Measurements from ENCODE around the gene CAPNS1.
"Not testable (repeated sequence)": the region's sequence is repeated elsewhere in the genome, so short reads cannot be mapped to it uniquely, and the experiment has no call there.

CAPNS1 gene

GRCh38 chr19:36151144-36152018 lies 11.5 kb downstream of the CAPNS1 start:
- Histone ChIP-seq H3K4me1 (ENCODE audit: control insufficient read depth, insufficient read depth, low read length) (no peaks in the 10 kb centered on the region), H3K27ac (ENCODE audit: low read length) (no peak overlapping the region), H3K27me3 (ENCODE audit: control insufficient read depth, insufficient read depth, low read length) (no peaks in the 10 kb centered on the region), H3K9me3 (ENCODE audit: control insufficient read depth, insufficient read depth, low read length) (no peaks in the 10 kb centered on the region), H3K4me3 (ENCODE audit: low read length) (no peak overlapping the region), H3K36me3 (ENCODE audit: control insufficient read depth, insufficient read depth, low read length) (peaks cover 20% of the 10 kb centered on the region)
- WGBS (ENCODE audit: insufficient coverage, insufficient read length), result no CpG with 5 or more reads among the region's 47 CpGs
- no peak for DNase-seq (ENCODE audit: low read depth, low spot score)

GRCh38 chr19:36152019-36152351 lies 12.1 kb downstream of the CAPNS1 start:
- Histone ChIP-seq H3K27me3 (ENCODE audit: control insufficient read depth, insufficient read depth, low read length) (no peaks in the 10 kb centered on the region), H3K27ac (ENCODE audit: low read length) (no peak overlapping the region), H3K36me3 (ENCODE audit: control insufficient read depth, insufficient read depth, low read length) (peaks cover 15% of the 10 kb centered on the region), H3K9me3 (ENCODE audit: control insufficient read depth, insufficient read depth, low read length) (no peaks in the 10 kb centered on the region), H3K4me3 (ENCODE audit: low read length) (no peak overlapping the region), H3K4me1 (ENCODE audit: control insufficient read depth, insufficient read depth, low read length) (no peaks in the 10 kb centered on the region)
- DNase-seq (ENCODE audit: low read depth, low spot score), result no peak
- no CpG with 5 or more reads among the region's 16 CpGs for WGBS (ENCODE audit: insufficient coverage, insufficient read length)

GRCh38 chr19:36152352-36153091 lies 12.7 kb downstream of the CAPNS1 start, which contains the start of gene COX7A1:
Gene COX7A1 (minus strand): TSS chr19:36152447. CDS start chr19:36152407, 40 bp downstream.
- H3K4me3 ChIP-seq (ENCODE audit: low read length), result no peak within 1 kb of the TSS
- no CpG with 5 or more reads among the region's 40 CpGs for WGBS (ENCODE audit: insufficient coverage, insufficient read length)
- no peaks in the 10 kb centered on the region for H3K4me1 ChIP-seq (ENCODE audit: control insufficient read depth, insufficient read depth, low read length)
- H3K9me3 ChIP-seq (ENCODE audit: control insufficient read depth, insufficient read depth, low read length), result no peaks in the 10 kb centered on the region
- no peak for DNase-seq (ENCODE audit: low read depth, low spot score)
- H3K27me3 ChIP-seq (ENCODE audit: control insufficient read depth, insufficient read depth, low read length), result no peaks in the 10 kb centered on the region
- peaks cover 14% of the 10 kb centered on the region; the same call in 1 of the 2 replicates for H3K36me3 ChIP-seq (ENCODE audit: control insufficient read depth, insufficient read depth, low read length)
- H3K27ac ChIP-seq (ENCODE audit: low read length), result no peak within 1 kb of the TSS

GRCh38 chr19:36153126-36153525 lies 13.3 kb downstream of the CAPNS1 start:
- WGBS (ENCODE audit: insufficient coverage, insufficient read length), result no CpG with 5 or more reads among the region's 10 CpGs
- Histone ChIP-seq H3K4me3 (ENCODE audit: low read length) (no peak overlapping the region), H3K4me1 (ENCODE audit: control insufficient read depth, insufficient read depth, low read length) (no peaks in the 10 kb centered on the region), H3K36me3 (ENCODE audit: control insufficient read depth, insufficient read depth, low read length) (peaks cover 14% of the 10 kb centered on the region; the same call in 1 of the 2 replicates), H3K27ac (ENCODE audit: low read length) (no peak overlapping the region), H3K9me3 (ENCODE audit: control insufficient read depth, insufficient read depth, low read length) (no peaks in the 10 kb centered on the region), H3K27me3 (ENCODE audit: control insufficient read depth, insufficient read depth, low read length) (no peaks in the 10 kb centered on the region)
- DNase-seq (ENCODE audit: low read depth, low spot score), result no peak

GRCh38 chr19:36160821-36161596 lies 21.1 kb downstream of the CAPNS1 start:
- Histone ChIP-seq H3K9me3 (ENCODE audit: control insufficient read depth, insufficient read depth, low read length) (no peaks in the 10 kb centered on the region), H3K4me3 (ENCODE audit: low read length) (no peak overlapping the region), H3K27me3 (ENCODE audit: control insufficient read depth, insufficient read depth, low read length) (no peaks in the 10 kb centered on the region), H3K36me3 (ENCODE audit: control insufficient read depth, insufficient read depth, low read length) (no peaks in the 10 kb centered on the region), H3K27ac (ENCODE audit: low read length) (no peak overlapping the region), H3K4me1 (ENCODE audit: control insufficient read depth, insufficient read depth, low read length) (peaks cover 2% of the 10 kb centered on the region; the same call in 1 of the 2 replicates)
- DNase-seq (ENCODE audit: low read depth, low spot score), result no peak
- WGBS (ENCODE audit: insufficient coverage, insufficient read length), result no CpG with 5 or more reads among the region's 7 CpGs

- Histone ChIP-seq H3K4me1 (ENCODE audit: control insufficient read depth, insufficient read depth, low read length) (peaks cover 2% of the 10 kb centered on the region; the same call in 1 of the 2 replicates), H3K4me3 (ENCODE audit: low read length) (no peak overlapping the region), H3K36me3 (ENCODE audit: control insufficient read depth, insufficient read depth, low read length) (no peaks in the 10 kb centered on the region), H3K27ac (ENCODE audit: low read length) (no peak overlapping the region), H3K9me3 (ENCODE audit: control insufficient read depth, insufficient read depth, low read length) (no peaks in the 10 kb centered on the region), H3K27me3 (ENCODE audit: control insufficient read depth, insufficient read depth, low read length) (no peaks in the 10 kb centered on the region)
- no CpG with 5 or more reads among the region's 12 CpGs for WGBS (ENCODE audit: insufficient coverage, insufficient read length)
- no peak for DNase-seq (ENCODE audit: low read depth, low spot score)
Measured at GRCh38 chr19:36163813-36164212, 23.9 kb downstream of the CAPNS1 start.

- Histone ChIP-seq H3K4me3 (ENCODE audit: low read length) (no peak overlapping the region), H3K27ac (ENCODE audit: low read length) (no peak overlapping the region), H3K36me3 (ENCODE audit: control insufficient read depth, insufficient read depth, low read length) (no peaks in the 10 kb centered on the region), H3K4me1 (ENCODE audit: control insufficient read depth, insufficient read depth, low read length) (no peaks in the 10 kb centered on the region), H3K27me3 (ENCODE audit: control insufficient read depth, insufficient read depth, low read length) (no peaks in the 10 kb centered on the region), H3K9me3 (ENCODE audit: control insufficient read depth, insufficient read depth, low read length) (no peaks in the 10 kb centered on the region)
- no CpG with 5 or more reads among the region's 9 CpGs for WGBS (ENCODE audit: insufficient coverage, insufficient read length)
- no peak for DNase-seq (ENCODE audit: low read depth, low spot score)
Measured at GRCh38 chr19:36169084-36169760, 29.4 kb downstream of the CAPNS1 start.

GRCh38 chr19:36172852-36173251 lies 33.0 kb downstream of the CAPNS1 start:
- Histone ChIP-seq H3K27me3 (ENCODE audit: control insufficient read depth, insufficient read depth, low read length) (no peaks in the 10 kb centered on the region), H3K4me3 (ENCODE audit: low read length) (no peak overlapping the region), H3K9me3 (ENCODE audit: control insufficient read depth, insufficient read depth, low read length) (no peaks in the 10 kb centered on the region), H3K36me3 (ENCODE audit: control insufficient read depth, insufficient read depth, low read length) (no peaks in the 10 kb centered on the region), H3K4me1 (ENCODE audit: control insufficient read depth, insufficient read depth, low read length) (no peaks in the 10 kb centered on the region), H3K27ac (ENCODE audit: low read length) (no peak overlapping the region)
- WGBS (ENCODE audit: insufficient coverage, insufficient read length), result no CpG with 5 or more reads among the region's 5 CpGs
- no peak for DNase-seq (ENCODE audit: low read depth, low spot score)

GRCh38 chr19:36173846-36174245 lies 34.0 kb downstream of the CAPNS1 start:
- DNase-seq (ENCODE audit: low read depth, low spot score); H3K4me1 ChIP-seq (ENCODE audit: control insufficient read depth, insufficient read depth, low read length); H3K9me3 ChIP-seq (ENCODE audit: control insufficient read depth, insufficient read depth, low read length); H3K4me3 ChIP-seq (ENCODE audit: low read length); H3K27me3 ChIP-seq (ENCODE audit: control insufficient read depth, insufficient read depth, low read length); H3K27ac ChIP-seq (ENCODE audit: low read length); H3K36me3 ChIP-seq (ENCODE audit: control insufficient read depth, insufficient read depth, low read length): not testable (repeated sequence)
- WGBS (ENCODE audit: insufficient coverage, insufficient read length), result no CpG with 5 or more reads among the region's 8 CpGs

GRCh38 chr19:36179077-36179476 lies 39.2 kb downstream of the CAPNS1 start:
- H3K9me3 ChIP-seq (ENCODE audit: control insufficient read depth, insufficient read depth, low read length), result not testable (repeated sequence)

More at GRCh38 chr19:36179077-36179476, 39.2 kb downstream of the CAPNS1 start:
- H3K27ac ChIP-seq (ENCODE audit: low read length); H3K36me3 ChIP-seq (ENCODE audit: control insufficient read depth, insufficient read depth, low read length); H3K4me3 ChIP-seq (ENCODE audit: low read length); H3K27me3 ChIP-seq (ENCODE audit: control insufficient read depth, insufficient read depth, low read length); H3K4me1 ChIP-seq (ENCODE audit: control insufficient read depth, insufficient read depth, low read length); DNase-seq (ENCODE audit: low read depth, low spot score): not testable (repeated sequence)
- no CpG with 5 or more reads among the region's 2 CpGs for WGBS (ENCODE audit: insufficient coverage, insufficient read length)

Measured in iPS DF 6.9 (cell line).